Measurements from ENCODE around the gene ARFGAP2. TPM values are rescaled to one million over a fixed set of nuclear protein-coding genes. Genes with fewer than 3 reads are reported as not detected.
"Not testable (repeated sequence)": the region's sequence is repeated elsewhere in the genome, so short reads cannot be mapped to it uniquely, and the experiment has no call there.

ARFGAP2 gene
- total and polyA plus RNA-seq, 7 donors: 46.8 to 185 (median 85.0) TPM

DNA sequence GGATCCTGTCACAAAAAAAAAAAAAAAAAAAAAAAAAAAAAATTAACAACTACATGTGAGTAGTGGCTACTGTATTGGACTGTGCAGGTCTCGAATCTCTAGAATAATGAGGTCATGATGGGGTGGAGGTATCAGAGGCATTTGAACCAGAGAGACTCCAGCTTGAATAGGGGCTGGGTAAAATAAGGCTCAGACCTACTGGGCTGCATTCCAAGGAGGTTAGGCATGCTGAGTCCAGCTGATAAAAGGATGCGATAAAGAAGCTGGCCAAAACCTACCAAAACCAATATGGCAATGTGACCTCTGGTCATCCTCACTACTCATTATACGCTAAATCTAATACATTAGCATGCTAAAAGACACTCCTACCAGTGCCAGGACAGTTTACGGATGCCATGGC lies 15.4 kb upstream of the ARFGAP2 start:
- H3K27ac ChIP-seq: no peak overlapping the region
- no peaks in the 10 kb centered on the region for H3K27me3 ChIP-seq
- DNase-seq: no peak
- no peaks in the 10 kb centered on the region for H3K9me3 ChIP-seq
- no peaks in the 10 kb centered on the region for H3K36me3 ChIP-seq
- 91 to 92% methylated on average over 4 of the region's 4 CpGs for whole genome bisulfite sequencing, 2 donors
- peaks cover 0 to 26% (median 24%) of the 10 kb centered on the region in 4 donors for H3K4me1 ChIP-seq
- H3K4me3 ChIP-seq: no peak overlapping the region
- intact Hi-C loops (cut with DNase I): no loop called here
- TF ChIP-seq POLR2A (IDR thresholded peaks at IDR 0.05) (no peak), EP300 (IDR thresholded peaks at IDR 0.05) (no peak), POLR2AphosphoS5 (IDR thresholded peaks at IDR 0.05) (no peak)
- TF ChIP-seq, protein P1, sequence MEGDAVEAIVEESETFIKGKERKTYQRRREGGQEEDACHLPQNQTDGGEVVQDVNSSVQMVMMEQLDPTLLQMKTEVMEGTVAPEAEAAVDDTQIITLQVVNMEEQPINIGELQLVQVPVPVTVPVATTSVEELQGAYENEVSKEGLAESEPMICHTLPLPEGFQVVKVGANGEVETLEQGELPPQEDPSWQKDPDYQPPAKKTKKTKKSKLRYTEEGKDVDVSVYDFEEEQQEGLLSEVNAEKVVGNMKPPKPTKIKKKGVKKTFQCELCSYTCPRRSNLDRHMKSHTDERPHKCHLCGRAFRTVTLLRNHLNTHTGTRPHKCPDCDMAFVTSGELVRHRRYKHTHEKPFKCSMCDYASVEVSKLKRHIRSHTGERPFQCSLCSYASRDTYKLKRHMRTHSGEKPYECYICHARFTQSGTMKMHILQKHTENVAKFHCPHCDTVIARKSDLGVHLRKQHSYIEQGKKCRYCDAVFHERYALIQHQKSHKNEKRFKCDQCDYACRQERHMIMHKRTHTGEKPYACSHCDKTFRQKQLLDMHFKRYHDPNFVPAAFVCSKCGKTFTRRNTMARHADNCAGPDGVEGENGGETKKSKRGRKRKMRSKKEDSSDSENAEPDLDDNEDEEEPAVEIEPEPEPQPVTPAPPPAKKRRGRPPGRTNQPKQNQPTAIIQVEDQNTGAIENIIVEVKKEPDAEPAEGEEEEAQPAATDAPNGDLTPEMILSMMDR (IDR thresholded peaks at IDR 0.05): no peak

DNA sequence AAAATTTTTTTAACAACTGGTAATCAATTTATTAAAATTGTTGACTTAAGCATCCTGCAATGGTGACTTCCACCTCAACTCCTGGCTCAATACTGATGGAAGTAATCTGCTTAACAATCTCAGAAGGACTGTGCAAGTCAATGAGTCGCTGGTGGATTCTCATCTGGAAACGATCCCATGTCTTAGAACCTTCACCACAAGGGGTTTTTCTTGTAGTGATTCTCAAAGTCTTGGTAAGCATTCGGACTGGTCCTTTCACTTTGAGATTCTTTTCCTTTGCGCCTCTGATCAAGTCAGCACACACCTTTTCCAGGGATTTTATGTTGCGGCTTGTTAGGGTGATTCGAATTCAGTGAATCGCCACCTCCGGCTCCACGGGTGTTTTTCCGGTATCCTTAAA lies 14.5 kb upstream of the ARFGAP2 start:
- not testable (repeated sequence) for H3K27ac ChIP-seq

DNA sequence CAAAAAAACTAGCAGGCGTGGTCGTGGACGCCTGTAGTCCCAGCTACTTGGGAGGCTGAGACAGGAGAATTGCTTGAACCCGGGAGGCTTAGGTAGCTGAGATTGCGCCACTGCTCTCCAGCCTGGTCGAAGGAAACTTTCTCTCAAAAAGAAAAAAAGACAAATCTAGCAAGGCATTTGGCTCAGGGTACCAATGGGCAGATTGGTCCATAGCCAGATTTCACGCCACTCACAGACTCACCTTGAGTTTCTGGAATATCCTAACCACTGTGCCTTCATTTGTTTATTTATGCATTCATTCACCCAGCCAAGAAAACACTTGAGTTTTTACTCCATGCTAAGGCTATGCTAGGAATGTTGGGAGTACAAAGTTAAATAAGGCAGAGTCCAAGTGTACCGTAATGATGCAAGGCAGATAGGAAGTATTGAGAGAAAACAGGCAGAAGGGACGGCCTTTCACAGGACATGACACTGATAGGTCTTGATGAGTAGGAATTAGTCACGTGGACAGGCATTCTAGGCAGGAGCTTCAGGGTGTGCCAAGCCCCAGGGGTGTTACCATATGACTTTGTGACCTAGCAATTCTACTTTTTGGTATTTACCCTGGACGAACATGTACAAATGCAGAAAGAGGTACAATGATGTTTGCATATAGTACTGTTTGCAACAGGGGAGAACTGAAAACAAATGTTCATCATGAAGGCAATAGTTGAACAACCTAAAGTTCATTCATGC lies 12.6 kb upstream of the ARFGAP2 start:
- DNase-seq: no peak
- no peaks in the 10 kb centered on the region for H3K36me3 ChIP-seq
- peaks cover 0 to 50% (median 43%) of the 10 kb centered on the region in 4 donors for H3K4me1 ChIP-seq
- no peaks in the 10 kb centered on the region for H3K27me3 ChIP-seq
- H3K9me3 ChIP-seq: no peaks in the 10 kb centered on the region
- 56 to 74% methylated on average over 11 of the region's 11 CpGs for WGBS, 2 donors
- intact Hi-C loops (cut with DNase I): loop anchor here (5.0 kb wide), 2 partner anchors 58 to 218 kb away; partner anchors contain the start of genes ACP2 and SLC39A13
- H3K4me3 ChIP-seq: no peak overlapping the region
- TF ChIP-seq EP300 (IDR thresholded peaks at IDR 0.05) (peak in 3 of 4 donors; percentile 25 to 86 (median 71)), POLR2AphosphoS5 (IDR thresholded peaks at IDR 0.05) (peak; percentile 6 to 89 (median 86))
- TF ChIP-seq, protein P1 (IDR thresholded peaks at IDR 0.05): no peak
- peak overlapping the region; percentile 88 to 99 (median 95) for H3K27ac ChIP-seq

More for the DNA sequence above, 14.5 kb upstream of the ARFGAP2 start:
- H3K4me3 ChIP-seq; intact Hi-C loops (cut with DNase I); H3K36me3 ChIP-seq; H3K27me3 ChIP-seq; H3K9me3 ChIP-seq; DNase-seq: not testable (repeated sequence)
- 91 to 92% methylated on average over 10 of the region's 10 CpGs for WGBS, 2 donors
- H3K4me1 ChIP-seq: peaks cover 0 to 33% (median 32%) of the 10 kb centered on the region in 4 donors

DNA sequence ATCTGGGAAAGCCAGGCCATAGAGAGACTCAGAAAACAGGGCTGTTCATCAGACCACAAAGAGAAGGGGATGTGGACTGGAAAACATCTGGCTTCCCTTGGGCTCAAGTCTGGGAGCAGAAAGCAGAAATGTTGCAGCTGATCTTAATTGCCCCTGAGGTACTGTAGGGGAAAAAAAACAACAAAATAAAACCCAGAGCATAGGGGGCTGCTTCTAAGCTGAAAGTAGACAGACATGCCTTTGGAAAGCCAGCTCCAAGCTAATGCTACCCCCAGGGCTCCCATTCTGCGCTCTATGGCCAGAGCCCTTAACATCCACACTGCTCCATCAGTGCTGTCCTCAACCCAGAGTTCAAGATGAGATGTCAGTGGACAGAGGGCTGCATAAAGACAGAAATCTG lies 11.6 kb upstream of the ARFGAP2 start:
- DNase-seq: no peak
- H3K27me3 ChIP-seq: no peaks in the 10 kb centered on the region
- no peaks in the 10 kb centered on the region for H3K9me3 ChIP-seq
- intact Hi-C loops (cut with DNase I): loop anchor here (5.0 kb wide), 2 partner anchors 59 to 219 kb away; partner anchors contain the start of genes ACP2 and SLC39A13
- peaks cover 0 to 60% (median 52%) of the 10 kb centered on the region in 4 donors for H3K4me1 ChIP-seq
- TF ChIP-seq, protein P1 (IDR thresholded peaks at IDR 0.05): no peak
- TF ChIP-seq POLR2A (IDR thresholded peaks at IDR 0.05): no peak
- TF ChIP-seq EP300 (IDR thresholded peaks at IDR 0.05): no peak
- TF ChIP-seq POLR2AphosphoS5 (IDR thresholded peaks at IDR 0.05): no peak
- H3K27ac ChIP-seq: peak overlapping the region; percentile 88 to 99 (median 95)
- WGBS, 2 donors: 98% methylated on average over 1 of the region's 1 CpG
- H3K4me3 ChIP-seq: no peak overlapping the region
- no peaks in the 10 kb centered on the region for H3K36me3 ChIP-seq

DNA sequence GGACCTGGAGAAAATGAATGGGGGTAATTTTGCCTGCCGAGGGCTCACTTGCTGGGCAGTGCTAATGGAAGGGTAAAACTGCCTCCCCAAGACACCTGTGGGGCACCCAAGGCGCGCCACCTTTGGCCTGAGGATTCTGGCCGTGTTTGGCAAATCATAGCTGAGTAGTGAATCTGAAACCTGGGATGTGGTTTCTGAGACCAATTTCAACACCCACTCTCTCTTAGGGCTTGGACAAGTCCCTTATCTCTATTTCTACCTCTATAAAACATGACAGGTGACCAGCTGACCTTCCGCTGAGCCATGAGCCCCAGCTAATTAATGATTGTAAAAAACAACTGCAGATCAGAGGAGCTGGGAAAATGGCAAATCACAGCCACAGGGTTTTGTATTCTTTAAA lies 11.0 kb upstream of the ARFGAP2 start:
- no peaks in the 10 kb centered on the region for H3K36me3 ChIP-seq
- H3K27ac ChIP-seq: peak overlapping the region; percentile 88 to 99 (median 95)
- H3K9me3 ChIP-seq: no peaks in the 10 kb centered on the region
- peaks cover 0 to 65% (median 58%) of the 10 kb centered on the region in 4 donors for H3K4me1 ChIP-seq
- H3K27me3 ChIP-seq: no peaks in the 10 kb centered on the region
- intact Hi-C loops (cut with DNase I): loop anchor here (5.0 kb wide), 2 partner anchors 60 to 220 kb away; partner anchors contain the start of genes ACP2 and SLC39A13
- peak overlapping the region in 3 of 4 donors; percentile 63 to 95 (median 87) for H3K4me3 ChIP-seq
- WGBS, 2 donors: 20 to 40% methylated on average over 5 of the region's 5 CpGs
- DNase-seq: no peak
- no peak for TF ChIP-seq EP300 (IDR thresholded peaks at IDR 0.05)
- no peak for TF ChIP-seq POLR2AphosphoS5 (IDR thresholded peaks at IDR 0.05)
- TF ChIP-seq POLR2A (IDR thresholded peaks at IDR 0.05): no peak
- TF ChIP-seq, protein P1 (IDR thresholded peaks at IDR 0.05): no peak
